DMS53 treated with DMSO at 0.1 percent for 48 hours (cell line): ENCODE results near the gene ENPP5.

ENCODE experiments used
- DNase-seq: peaks from one replicate; lab custom pipeline; 2025; ENCODE audit not compliant: unreplicated experiment; lab: John Stamatoyannopoulos, UW

The ENPP5 gene

GRCh38 chr6:46115634-46116033 lies 55.1 kb downstream of the ENPP5 start:
- DNase-seq = no peak

GRCh38 chr6:46113370-46113769 lies 57.4 kb downstream of the ENPP5 start:
- peak; percentile 95 for DNase-seq
